ENCODE data around the gene ZDHHC17. TPM values are rescaled to one million over a fixed set of nuclear protein-coding genes. Genes with fewer than 3 reads are reported as not detected.

The ZDHHC17 gene
- total RNA-seq, 1 donor from 2014 or later, result 51.5 TPM

Other genes starting within 250 kb of the ZDHHC17 start
- 59.5 TPM for gene OSBPL8, start 204.3 kb upstream of the ZDHHC17 start, total RNA-seq
- gene CSRP2, start 114.9 kb downstream of the ZDHHC17 start, total RNA-seq, result 41.7 TPM